GM21423 (cell line): ENCODE results near the gene SCN1B.
"Not testable (repeated sequence)": the region's sequence is repeated elsewhere in the genome, so short reads cannot be mapped to it uniquely, and the experiment has no call there.

Source experiments
- ATAC-seq: cut with Tn5 transposase; IDR thresholded peaks from one replicate; pipeline ENCODE4 v1.9.1; 2021; ENCODE audit warnings: mild to moderate bottlenecking, moderate library complexity; ENCODE audit not compliant: unreplicated experiment

SCN1B gene

GRCh38 chr19:35015954-35016351, 14.3 kb upstream of the SCN1B start:
- ATAC-seq: no peak

- ATAC-seq: no peak
Measured at GRCh38 chr19:35017507-35017906, 12.8 kb upstream of the SCN1B start.

GRCh38 chr19:35018379-35018778, 11.9 kb upstream of the SCN1B start:
- no peak for ATAC-seq

- ATAC-seq: no peak
Measured at GRCh38 chr19:35019144-35019543, 11.1 kb upstream of the SCN1B start.

- ATAC-seq: no peak
Measured at GRCh38 chr19:35021016-35021415, 9.3 kb upstream of the SCN1B start.

GRCh38 chr19:35021596-35021995, 8.7 kb upstream of the SCN1B start:
- ATAC-seq: no peak

GRCh38 chr19:35022460-35022859, 7.8 kb upstream of the SCN1B start:
- ATAC-seq: no peak

GRCh38 chr19:35023428-35023827, 6.8 kb upstream of the SCN1B start:
- ATAC-seq: no peak

GRCh38 chr19:35024095-35024494, 6.2 kb upstream of the SCN1B start:
- no peak for ATAC-seq

GRCh38 chr19:35025969-35026368, 4.3 kb upstream of the SCN1B start:
- ATAC-seq: no peak

GRCh38 chr19:35026418-35026817, 3.9 kb upstream of the SCN1B start:
- ATAC-seq: no peak

- ATAC-seq: no peak
Measured at GRCh38 chr19:35027009-35027408, 3.3 kb upstream of the SCN1B start.

GRCh38 chr19:35027851-35028599, 2.2 kb upstream of the SCN1B start:
- no peak for ATAC-seq

- not testable (repeated sequence) for ATAC-seq
Measured at GRCh38 chr19:35028600-35028885, 1.7 kb upstream of the SCN1B start.

GRCh38 chr19:35029275-35029736, 964 bp upstream of the SCN1B start:
- not testable (repeated sequence) for ATAC-seq

- no peak for ATAC-seq
Measured at GRCh38 chr19:35029737-35030256, 473 bp upstream of the SCN1B start.

- no peak for ATAC-seq
Measured at GRCh38 chr19:35031072-35031881, 1.0 kb downstream of the SCN1B start.

GRCh38 chr19:35032356-35032865, 2.1 kb downstream of the SCN1B start:
- no peak for ATAC-seq

- ATAC-seq: no peak
Measured at GRCh38 chr19:35033067-35034004, 3.1 kb downstream of the SCN1B start.

- ATAC-seq: no peak
Measured at GRCh38 chr19:35034005-35034502, 3.8 kb downstream of the SCN1B start.
